Fibroblast of peridontal ligament (primary cell): ENCODE data around the gene KDELR3.
"Not testable (repeated sequence)": the region's sequence is repeated elsewhere in the genome, so short reads cannot be mapped to it uniquely, and the experiment has no call there.

Source experiments
- DNase-seq: peaks from one replicate; pipeline ENCODE4 v3.0.0-alpha.2; 2010; ENCODE audit errors: extremely low read depth

Gene KDELR3

GRCh38 chr22:38456841-38457699 lies 10.8 kb upstream of the KDELR3 start:
- DNase-seq = no peak

DNA sequence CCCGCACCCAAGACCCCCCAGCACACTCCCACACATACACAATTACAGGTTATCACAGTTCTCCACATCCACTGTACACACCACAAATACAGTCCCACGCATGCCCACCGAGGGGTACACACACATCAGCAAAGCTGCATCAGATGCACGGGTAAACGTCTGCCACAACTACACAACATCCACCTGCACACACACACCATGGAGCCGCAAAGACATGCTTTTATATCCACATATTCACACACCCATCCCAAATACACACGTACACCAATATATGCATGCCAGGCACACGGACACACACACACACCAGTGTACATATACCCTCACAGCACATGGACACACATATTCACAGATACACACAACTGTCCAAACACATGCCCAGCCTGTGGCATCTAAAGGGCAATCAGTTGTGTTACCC lies 7.5 kb upstream of the KDELR3 start:
- DNase-seq = no peak

DNA sequence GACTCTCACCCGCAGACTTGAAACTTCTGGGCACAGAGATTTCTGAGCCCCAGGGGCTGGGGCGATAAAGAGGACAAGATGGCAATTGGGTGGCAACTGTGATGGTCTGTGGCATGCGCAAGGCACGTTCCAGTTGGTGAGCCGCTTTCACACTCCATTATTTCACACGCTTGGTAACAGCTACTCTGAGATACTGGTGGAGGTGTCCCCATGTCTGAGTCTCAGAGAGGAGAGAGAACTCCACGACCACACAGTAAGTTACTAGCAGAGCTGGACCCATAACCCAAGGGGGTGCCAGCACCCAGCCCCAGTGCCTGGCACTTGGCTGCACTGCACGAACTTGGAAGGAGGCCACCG lies 6.9 kb upstream of the KDELR3 start:
- DNase-seq = no peak

GRCh38 chr22:38461414-38462081 lies 6.3 kb upstream of the KDELR3 start:
- DNase-seq = peak; percentile 78

GRCh38 chr22:38462960-38463784 lies 4.7 kb upstream of the KDELR3 start:
- DNase-seq = no peak

DNA sequence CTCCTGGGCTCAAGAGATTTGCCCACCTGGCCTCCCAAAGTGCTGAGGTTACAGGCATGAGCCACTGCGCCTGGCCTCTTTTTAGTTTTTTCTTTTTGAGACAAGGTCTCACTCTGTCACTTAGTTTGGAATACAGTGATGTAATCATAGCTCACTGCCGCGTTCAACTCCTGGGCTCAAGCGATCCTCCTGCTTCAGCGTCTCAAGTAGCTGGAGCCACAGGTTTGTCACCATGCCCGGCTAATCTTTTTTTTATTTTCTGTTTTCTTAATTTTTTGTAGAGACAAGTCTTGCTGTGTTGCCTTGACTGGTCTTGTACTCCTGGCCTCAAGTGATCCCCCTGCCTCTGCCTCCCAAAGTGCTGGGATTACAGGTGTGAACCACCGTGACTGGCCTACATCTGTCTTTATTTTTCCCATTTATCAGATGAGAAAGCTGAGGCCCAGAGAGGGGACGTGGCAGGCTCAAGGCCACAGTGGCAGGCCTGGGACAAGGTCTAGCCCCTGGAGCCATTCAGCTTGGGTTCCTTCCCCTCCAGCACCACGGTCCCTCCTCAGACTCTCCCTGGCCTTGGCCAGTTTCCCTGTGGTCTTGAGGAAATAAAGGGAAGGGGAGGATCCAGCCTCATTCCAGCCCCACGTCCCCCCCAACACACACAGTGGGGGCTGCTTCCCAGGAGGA lies 2.8 kb upstream of the KDELR3 start:
- DNase-seq = no peak

GRCh38 chr22:38465673-38466490 lies 2.0 kb upstream of the KDELR3 start:
- DNase-seq = no peak

DNA sequence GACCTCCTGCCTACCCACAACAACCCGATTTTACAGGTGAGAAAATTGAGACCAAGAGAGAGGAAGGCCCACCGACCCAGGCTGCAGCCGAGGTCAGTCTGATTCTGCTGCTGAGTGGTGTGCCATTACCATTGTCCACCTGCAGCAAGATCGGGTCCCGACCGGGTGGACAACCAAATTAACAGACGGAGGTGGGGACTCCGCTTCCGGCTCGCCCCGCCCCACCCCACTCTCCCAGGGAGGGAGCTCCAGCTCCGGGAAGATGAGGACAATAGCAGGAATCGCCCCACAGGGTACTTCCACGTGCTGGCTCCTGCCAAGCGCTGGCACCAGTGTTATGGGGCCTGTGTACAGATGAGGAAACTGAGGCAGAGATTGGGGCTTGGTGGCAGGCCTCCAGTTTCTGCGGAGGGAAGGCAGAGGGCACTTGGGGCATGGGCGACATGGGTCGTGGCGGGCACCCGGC lies 425 bp upstream of the KDELR3 start:
- no peak for DNase-seq

DNA sequence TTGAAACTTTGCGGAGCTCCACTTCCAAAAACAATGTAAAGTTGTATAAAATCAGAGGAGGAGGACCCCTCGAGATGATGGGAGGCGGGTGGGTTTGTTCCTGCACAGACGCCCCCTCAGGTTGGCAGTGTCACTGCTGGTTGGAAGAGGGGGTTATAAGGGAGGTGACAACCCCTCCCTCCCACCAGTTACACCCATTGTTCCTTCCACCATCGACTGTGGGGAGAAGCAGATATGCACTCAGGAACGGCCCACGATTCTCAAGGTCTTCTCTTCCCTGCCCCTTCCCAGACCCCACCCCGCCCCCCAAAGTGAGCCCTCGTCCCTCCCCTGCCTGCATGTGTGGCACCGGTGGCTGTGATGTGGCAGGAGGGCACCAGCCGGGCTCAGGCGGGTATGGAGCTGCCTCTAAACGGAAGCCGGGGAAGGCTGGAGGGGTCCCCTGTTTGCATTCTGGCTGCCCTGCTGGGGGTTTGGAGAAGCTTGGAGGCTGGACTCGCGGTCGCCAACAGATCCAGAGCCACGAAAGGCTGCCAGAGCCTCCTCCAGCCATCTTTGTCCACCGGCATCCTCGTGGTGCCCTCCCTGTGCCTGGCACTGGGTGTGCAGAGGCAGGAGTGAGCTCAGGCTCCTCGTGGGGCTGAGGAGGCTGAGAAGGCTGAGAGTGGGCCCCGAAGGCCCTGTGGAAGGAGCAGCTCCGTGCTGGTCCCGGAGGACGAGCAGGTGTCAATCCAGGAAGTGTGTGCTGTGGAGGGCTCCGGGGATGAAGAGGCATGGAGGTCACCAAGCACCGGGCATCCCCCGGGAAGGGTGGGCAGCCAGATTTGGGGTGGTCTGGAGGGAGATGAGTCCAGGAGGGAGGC lies 778 bp downstream of the KDELR3 start:
- no peak for DNase-seq

DNA sequence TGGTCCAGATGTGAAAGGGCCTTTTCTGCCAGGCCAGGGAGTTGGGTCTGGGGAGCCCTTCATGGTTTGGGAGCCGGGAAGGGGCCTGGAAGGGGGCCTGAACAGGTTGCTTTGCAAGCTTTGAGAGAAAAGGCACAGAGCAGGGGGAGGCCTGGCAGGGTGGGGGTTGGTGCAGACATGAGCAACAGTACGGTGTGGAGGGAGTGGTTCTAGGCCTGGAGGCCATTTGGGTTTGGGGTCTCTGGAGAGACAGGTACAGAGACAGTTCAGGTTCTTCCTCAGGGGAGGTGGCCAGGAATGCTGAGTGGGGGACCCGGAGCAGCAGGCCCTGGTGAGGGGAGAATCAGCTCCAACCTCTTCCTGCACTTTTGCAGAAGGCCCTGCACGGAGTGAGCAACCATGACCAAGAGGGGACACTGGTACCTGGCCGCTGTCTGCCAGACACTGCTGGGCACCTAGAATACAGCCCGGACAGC lies 1.4 kb downstream of the KDELR3 start:
- no peak for DNase-seq

DNA sequence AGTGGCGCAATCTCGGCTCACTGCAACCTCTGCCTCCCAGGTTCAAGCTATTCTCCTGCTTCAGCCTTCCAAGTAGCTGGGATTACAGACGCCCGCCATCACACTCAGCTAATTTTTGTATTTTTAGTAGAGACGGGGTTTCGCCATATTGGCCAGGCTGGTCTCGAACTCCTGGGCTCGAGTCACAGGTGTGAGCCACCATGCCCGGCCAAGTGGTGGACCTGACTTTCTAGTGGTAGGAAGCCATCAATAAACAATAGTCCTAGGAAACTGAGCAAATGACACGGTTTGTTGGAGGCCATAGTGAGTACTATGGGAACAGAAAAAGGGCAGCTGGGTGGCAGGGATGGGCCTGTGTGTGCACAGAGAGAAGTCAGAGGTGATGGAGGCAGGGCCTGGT lies 2.3 kb downstream of the KDELR3 start:
- not testable (repeated sequence) for DNase-seq

DNA sequence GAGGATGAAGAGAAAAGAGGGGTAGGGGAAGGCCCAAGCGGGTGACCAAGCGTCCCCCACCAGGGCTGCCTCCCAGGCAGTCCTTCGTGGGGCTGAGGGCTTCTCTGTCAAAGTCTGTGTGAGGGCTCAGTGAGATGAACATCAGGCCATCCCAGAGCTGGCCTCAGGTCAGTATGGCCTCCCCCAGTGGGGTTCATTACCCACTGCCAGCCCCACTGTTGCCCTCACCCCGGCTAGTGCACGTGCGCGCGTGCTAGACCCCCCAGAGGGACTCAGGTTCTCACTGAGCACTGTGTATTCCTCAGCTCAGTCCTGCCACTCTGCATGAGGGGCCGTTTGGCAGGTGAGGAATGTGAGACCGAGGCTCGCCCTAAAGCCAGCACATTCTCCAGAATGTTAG lies 3.3 kb downstream of the KDELR3 start:
- no peak for DNase-seq

GRCh38 chr22:38474003-38474607 lies 6.2 kb downstream of the KDELR3 start:
- no peak for DNase-seq

DNA sequence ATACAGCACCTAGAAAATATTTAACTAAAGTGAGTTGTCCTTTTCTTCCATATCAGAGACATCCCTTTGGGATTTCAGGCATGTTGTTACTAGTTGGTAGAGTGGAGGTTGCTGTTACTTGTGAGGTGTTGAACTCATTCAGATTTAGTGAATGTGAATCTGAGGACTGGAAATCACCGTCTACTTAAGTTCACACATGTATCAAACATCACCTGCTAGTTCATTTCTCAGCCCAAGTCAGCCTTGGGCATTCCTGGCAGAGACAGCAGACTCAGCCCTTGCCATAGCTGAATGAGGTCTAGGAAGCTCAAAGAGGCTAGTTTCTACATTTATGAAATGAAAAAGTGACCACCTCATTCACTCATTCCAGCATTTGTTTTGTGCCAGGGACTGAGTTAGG lies 9.7 kb downstream of the KDELR3 start:
- DNase-seq = no peak

- peak; percentile 48 for DNase-seq
Observed at GRCh38 chr22:38479096-38479837, 11.4 kb downstream of the KDELR3 start.

DNA sequence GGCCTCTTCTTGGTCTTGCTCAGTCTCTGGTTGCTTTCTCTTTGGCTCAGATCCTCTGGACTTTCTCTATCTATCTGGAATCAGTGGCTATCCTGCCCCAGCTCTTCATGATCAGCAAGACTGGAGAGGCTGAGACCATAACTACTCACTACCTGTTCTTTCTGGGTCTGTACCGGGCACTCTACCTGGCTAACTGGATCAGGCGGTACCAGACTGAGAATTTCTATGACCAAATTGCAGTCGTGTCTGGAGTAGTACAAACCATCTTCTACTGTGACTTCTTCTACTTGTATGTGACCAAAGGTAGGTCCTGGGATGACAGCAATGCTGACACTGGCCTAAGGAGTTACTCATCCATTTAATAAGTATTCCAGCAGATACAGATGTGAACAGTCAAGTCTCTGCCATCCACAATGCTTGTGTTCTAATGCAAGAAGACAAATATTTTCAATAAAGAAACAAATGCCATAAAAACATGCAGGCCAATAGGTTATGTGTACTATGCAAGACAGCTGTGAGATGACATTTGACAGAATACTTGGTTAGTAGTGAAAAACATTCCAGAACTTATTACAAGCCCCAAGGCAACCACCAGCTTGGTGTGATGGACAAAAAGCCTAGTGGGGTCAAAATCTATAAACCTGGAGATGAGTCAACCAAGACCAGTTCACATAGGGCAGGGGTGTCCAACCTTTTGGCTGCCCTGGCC lies 13.4 kb downstream of the KDELR3 start:
- no peak for DNase-seq

DNA sequence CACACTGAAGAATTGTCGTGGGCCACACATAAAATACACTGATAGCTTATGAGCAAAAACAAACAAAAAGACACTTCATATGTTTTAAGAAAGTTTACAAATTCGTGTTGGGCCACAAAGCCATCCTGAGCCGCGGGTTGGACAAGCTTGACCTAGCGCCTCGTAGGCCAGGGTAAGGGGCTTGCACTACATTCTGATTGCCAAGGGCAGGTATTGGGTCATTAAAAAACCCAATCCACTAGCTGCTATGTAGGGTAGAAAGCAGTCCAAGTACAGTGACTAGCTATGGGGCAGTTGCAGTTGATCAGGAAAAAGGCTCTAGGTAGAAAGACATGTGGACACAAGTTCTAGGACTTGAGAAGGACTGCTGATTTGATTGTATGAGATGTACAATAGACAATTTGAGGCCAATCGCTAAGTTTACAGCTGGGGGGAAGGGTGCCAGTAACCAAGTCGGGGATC lies 14.0 kb downstream of the KDELR3 start:
- DNase-seq = no peak
